GM10266 (cell line): Measurements from ENCODE around the gene KCNH2.
A peak's percentile ranks its signal among the peaks of the same experiment; 100 is the strongest.

Source experiments
- DNase-seq: peaks from one replicate; pipeline ENCODE4 v3.0.0; 2012; ENCODE audit errors: extremely low spot score
- CTCF ChIP-seq: IDR thresholded peaks from 2 replicates; pipeline ENCODE4 v1.5.1; 2012; ENCODE audit warnings: mild to moderate bottlenecking, low read depth; ENCODE audit not compliant: control insufficient read depth, insufficient read depth; ENCODE audit errors: missing control alignments

Gene KCNH2

DNA sequence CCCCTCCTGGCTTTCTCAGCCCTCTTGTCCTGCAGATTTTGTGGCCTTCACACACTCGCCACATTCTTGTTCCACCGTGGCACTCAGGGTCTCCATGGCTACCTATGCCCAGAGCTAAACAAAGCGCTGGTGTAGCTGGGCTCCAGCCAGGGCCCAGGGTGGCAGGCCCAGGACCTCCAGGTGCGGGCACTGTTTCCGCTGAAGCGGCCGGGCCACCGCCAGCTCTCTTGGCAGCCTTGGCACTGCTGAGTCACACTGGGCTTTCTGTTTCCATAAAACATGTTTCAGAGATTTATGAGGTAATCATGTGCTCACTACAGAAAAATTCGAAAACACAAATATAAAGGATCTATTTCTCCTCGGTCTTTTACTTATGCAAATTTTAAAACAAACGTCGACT, 74.5 kb downstream of the KCNH2 start:
- no peak for DNase-seq

GRCh38 chr7:150902078-150903033, 75.8 kb downstream of the KCNH2 start:
- no peak for DNase-seq
- TF ChIP-seq CTCF, result no peak

More for the DNA sequence above, 74.5 kb downstream of the KCNH2 start:
- no peak for TF ChIP-seq CTCF

DNA sequence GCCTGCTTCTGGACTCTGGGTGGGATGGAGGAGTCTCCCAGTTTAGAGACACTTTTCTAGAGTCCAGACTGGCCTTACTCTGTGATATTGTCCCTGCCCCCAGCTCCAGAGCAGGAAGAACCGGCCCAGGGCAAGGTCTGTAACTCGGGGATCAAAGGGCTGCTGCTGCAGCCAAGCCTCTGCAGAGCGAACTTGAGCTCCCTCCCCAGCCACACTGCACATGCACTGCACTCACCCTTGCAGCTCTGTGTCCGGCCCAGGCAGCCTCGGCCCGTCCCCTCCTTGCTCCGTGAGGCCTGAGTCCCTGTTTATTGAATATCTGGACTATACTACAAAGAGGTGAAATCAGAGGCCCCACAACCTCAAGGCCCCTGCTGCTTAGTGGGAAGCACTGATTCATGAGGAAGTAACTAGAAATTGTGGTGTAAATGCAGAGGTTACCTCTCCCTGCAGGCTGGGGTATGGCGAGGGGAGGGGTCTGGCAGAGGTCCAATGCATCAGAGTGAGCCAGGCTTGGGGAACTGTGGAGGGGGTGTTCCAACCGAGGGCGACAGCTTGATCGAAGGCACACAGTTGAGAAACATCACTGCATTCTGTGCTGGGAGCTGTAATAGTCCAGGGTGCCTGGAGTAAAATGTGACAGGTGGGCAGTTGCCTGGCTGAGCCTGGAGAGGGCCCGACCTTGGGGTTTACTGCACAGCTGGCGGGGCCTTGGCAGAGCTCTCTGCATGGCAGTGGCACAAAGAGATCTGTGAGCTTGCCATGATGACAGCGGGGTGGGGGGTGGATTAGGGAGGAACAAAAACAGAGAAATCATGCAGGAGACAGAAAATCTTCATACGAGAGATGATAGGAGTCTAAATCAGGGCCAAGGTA, 76.7 kb downstream of the KCNH2 start:
- no peak for TF ChIP-seq CTCF
- DNase-seq, result no peak

GRCh38 chr7:150900675-150901074, 77.4 kb downstream of the KCNH2 start:
- TF ChIP-seq CTCF, result no peak
- DNase-seq, result no peak

DNA sequence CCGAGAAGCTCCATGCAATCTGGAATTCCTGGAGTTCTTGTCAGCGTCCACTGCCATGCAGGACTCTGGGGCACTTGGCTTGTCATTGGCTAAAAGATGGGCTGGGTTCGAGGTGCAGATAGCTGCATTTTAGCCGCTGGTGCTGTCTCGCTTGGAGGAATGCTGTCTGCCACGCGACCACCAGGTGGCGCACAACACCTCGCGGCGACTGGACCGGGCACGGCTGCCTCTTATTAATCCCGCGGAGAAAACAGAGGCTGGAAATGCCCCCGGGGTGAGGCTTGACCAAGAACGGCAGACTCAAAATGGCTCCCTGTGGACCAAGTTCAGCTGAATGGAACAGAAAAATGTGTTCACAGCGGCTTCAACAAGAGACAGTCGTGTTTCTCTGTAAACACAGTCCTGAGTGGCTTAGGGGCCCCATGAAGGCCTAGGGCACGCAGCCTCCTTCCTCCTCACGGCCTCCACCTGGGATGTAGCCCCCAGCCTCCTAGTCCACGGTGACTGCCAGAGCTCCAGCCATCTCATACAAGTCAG, 79.6 kb downstream of the KCNH2 start:
- TF ChIP-seq CTCF, result peak; percentile 95
- peak; percentile 79 for DNase-seq

DNA sequence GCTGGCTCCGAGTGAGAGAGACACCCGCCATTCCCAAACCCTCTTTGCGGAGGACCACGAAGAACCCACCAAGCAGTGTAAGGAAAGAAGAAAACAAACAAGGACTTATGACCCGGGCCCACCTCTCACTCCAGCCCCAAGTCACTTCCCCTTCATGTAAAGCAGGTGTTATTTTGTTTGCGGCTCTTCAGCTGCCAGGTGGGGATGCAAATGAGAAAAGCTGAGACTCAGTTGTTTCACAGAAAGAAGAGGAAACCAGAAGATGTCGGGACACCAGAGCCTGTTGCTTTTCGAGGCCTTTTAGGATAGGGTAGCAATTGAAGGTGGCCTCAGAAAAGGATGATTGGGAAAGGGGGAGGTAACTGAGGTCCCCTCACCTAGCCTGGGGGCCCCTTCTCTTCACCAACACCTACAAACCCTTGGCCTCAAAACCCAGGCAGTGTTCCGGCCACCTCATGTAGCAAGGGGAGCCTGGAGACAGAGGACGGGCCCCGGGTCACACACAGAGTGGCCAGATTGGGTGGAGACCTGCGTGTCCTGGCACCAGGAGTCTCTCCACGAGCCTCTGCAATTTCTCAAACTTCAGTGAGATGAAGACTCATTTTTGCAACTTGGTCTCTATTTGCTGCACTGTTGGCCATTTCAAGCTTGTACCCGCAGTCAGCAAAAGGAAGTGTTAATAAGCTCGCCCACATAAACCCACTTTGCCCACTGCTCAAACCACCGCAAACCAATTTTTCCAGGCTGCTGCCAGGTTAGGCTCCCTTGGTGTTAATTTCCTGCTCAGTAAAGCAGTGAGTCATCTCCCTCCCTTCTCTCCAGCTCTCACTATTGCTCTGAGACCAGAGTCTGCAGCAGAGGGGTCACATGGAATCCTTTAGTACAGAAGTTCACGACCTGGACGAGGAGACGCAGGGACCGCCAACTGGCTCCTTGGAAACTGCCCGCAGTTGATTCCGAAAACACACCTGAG, 80.3 kb downstream of the KCNH2 start:
- no peak for TF ChIP-seq CTCF
- DNase-seq, result no peak
